Lower leg skin (tissue), 3 donors: ENCODE data around the gene MAT1A.

ENCODE experiments used
- POLR2A ChIP-seq, 2 donors: fragments of 450-650 bp; IDR thresholded peaks; one replicate each; pipeline ENCODE4 v1.6.1; 2016 to 2017; ENCODE audit warnings: antibody characterized with exemption in 2 of 2, mild to moderate bottlenecking in 1 of 2, moderate library complexity in 1 of 2
- TF ChIP-seq, protein P1 (sequence below), 3 donors: fragments of 450-650 bp; IDR thresholded peaks; one replicate each; pipeline ENCODE4 v1.5.1; 2016; ENCODE audit warnings: antibody characterized with exemption in 3 of 3, mild to moderate bottlenecking in 3 of 3, moderate library complexity in 2 of 3

DNA sequence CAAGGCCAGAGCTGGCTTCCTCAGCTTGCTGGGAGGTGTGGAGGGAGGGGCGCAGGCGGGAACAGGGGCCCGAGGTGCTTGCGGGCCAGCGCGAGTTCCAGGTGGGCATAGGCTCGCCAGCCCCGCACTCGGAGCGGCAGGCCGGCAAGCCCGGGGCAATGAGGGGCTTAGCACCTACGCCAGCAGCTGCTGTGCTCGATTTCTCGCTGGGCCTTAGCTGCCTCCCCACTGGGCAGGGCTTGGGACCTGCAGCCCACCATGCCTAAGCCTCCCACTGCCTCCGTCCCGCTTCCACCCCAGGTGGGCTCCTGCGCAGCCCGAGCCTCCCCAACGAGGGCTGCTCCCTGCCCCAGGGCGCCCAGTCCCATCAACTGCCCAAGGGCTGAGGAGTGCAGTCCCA is 25.9 kb upstream of the MAT1A start:
- no peak for TF ChIP-seq POLR2A (IDR thresholded peaks at IDR 0.05)
- TF ChIP-seq, protein P1, sequence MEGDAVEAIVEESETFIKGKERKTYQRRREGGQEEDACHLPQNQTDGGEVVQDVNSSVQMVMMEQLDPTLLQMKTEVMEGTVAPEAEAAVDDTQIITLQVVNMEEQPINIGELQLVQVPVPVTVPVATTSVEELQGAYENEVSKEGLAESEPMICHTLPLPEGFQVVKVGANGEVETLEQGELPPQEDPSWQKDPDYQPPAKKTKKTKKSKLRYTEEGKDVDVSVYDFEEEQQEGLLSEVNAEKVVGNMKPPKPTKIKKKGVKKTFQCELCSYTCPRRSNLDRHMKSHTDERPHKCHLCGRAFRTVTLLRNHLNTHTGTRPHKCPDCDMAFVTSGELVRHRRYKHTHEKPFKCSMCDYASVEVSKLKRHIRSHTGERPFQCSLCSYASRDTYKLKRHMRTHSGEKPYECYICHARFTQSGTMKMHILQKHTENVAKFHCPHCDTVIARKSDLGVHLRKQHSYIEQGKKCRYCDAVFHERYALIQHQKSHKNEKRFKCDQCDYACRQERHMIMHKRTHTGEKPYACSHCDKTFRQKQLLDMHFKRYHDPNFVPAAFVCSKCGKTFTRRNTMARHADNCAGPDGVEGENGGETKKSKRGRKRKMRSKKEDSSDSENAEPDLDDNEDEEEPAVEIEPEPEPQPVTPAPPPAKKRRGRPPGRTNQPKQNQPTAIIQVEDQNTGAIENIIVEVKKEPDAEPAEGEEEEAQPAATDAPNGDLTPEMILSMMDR (IDR thresholded peaks at IDR 0.05) = no peak
